Kidney (tissue), 14 donors: ENCODE data around the gene PGLYRP2. TPM values are rescaled to one million over a fixed set of nuclear protein-coding genes. Genes with fewer than 3 reads are reported as not detected.

ENCODE experiments used
- DNase-seq, 5 donors: peaks; one replicate each; pipeline ENCODE4 v3.0.0-alpha.2; 2013 to 2020
- FAIRE-seq: peaks from 2 replicates; lab custom pipeline; 2012; peaks lifted over from hg19 to GRCh38; lab: Jason Lieb, UNC
- H3K27ac ChIP-seq, 2 donors: one replicate each; pipeline ENCODE4 v1.7.0; 2013; ENCODE audit warnings: low read depth in 2 of 2, low read length in 2 of 2, inconsistent platforms in 1 of 2
- H3K27me3 ChIP-seq: one replicate; pipeline ENCODE4 v1.7.1; 2013; ENCODE audit warnings: low read length, inconsistent platforms; ENCODE audit not compliant: control insufficient read depth, insufficient read depth
- H3K36me3 ChIP-seq, 3 donors: one replicate each; pipeline versions ENCODE4 v1.7.0 to v1.7.1; 2013; ENCODE audit warnings: low read length in 3 of 3, control low read depth in 1 of 3, inconsistent platforms in 1 of 3; ENCODE audit not compliant: insufficient read depth in 3 of 3, control insufficient read depth in 2 of 3
- H3K4me1 ChIP-seq, 3 donors: one replicate each; pipeline versions ENCODE4 v1.7.0 to v1.7.1; 2013; ENCODE audit warnings: low read length in 3 of 3, inconsistent platforms in 1 of 3, low read depth in 1 of 3; ENCODE audit not compliant: control insufficient read depth in 2 of 3, insufficient read depth in 2 of 3
- H3K4me3 ChIP-seq, 3 donors: one replicate each; pipeline versions ENCODE4 v1.7.0 to v1.8.1; 2013; ENCODE audit warnings: low read length in 3 of 3, control low read depth in 1 of 3, inconsistent platforms in 1 of 3
- H3K9ac ChIP-seq, 3 donors: one replicate each; pipeline versions ENCODE4 v1.7.0 to v1.7.1; 2013; ENCODE audit warnings: low read length in 3 of 3, control low read depth in 1 of 3, inconsistent platforms in 1 of 3
- H3K9me3 ChIP-seq, 3 donors: one replicate each; pipeline versions ENCODE4 v1.7.0 to v1.7.1; 2013; ENCODE audit warnings: low read length in 3 of 3, control low read depth in 1 of 3, inconsistent platforms in 1 of 3; ENCODE audit not compliant: control insufficient read depth in 2 of 3, insufficient read depth in 1 of 3
- CTCF ChIP-seq: IDR thresholded peaks from 3 replicates; pipeline ENCODE4 v1.5.1; 2012; ENCODE audit warnings: mild to moderate bottlenecking, moderate library complexity, borderline replicate concordance; ENCODE audit not compliant: insufficient read depth; ENCODE audit errors: extremely low read depth
- intact Hi-C: fragments of 100-400 bp; cut with DNase I; formaldehyde crosslinking; loops from one replicate; pipeline ENCODE4 v1.11.1; 2022
- polyA plus RNA-seq: library from polyadenylated mRNA; stranded (reverse); fragments of 350-450 nt; fragmentation: Illumina TruSeq; extraction: RNeasy Lipid Tissue Mini Kit (QIAGEN cat#74804); gene quantifications from one replicate; pipeline ENCODE4 v1.2.3, GENCODE V29; 2014; ENCODE audit warnings: low read depth, low replicate concordance; ENCODE audit not compliant: insufficient read depth
- total RNA-seq: library from RNA; stranded (reverse); fragmentation: NEBNext Ultra II Directional; extraction: Animal tissue kit (Norgen Biotek cat#: 25700); gene quantifications from one replicate; pipeline ENCODE4 v1.2.1, GENCODE V29; 2021
- donor health status: control.
- donor health status: control.
- donor health status: control.
- donor health status: control.
- donor health status: control.
- donor health status: DM: yes; HTN: yes; CAD: no.
- donor health status: Normal renal cell carcinoma (clear cell type).

Gene PGLYRP2
- total and polyA plus RNA-seq, 2 donors from 2014 or later = not detected

GRCh38 chr19:15443325-15443724 lies 36.0 kb downstream of the PGLYRP2 start:
- Histone ChIP-seq H3K27me3 (no peaks in the 10 kb centered on the region), H3K27ac (no peak overlapping the region), H3K4me1 (no peaks in the 10 kb centered on the region), H3K9ac (no peak overlapping the region), H3K4me3 (no peak overlapping the region), H3K36me3 (no peaks in the 10 kb centered on the region), H3K9me3 (no peaks in the 10 kb centered on the region)
- DNase-seq (no peak), FAIRE-seq (no peak)
- TF ChIP-seq CTCF = no peak
- intact Hi-C loops = no loop called here

GRCh38 chr19:15442142-15442920 lies 37.0 kb downstream of the PGLYRP2 start:
- H3K9me3 ChIP-seq = no peaks in the 10 kb centered on the region
- no peaks in the 10 kb centered on the region for H3K36me3 ChIP-seq
- no peak for FAIRE-seq
- peak in 1 of 5 donors; percentile 48 for DNase-seq
- intact Hi-C loops = no loop called here
- no peak for TF ChIP-seq CTCF
- H3K9ac ChIP-seq = no peak overlapping the region
- no peak overlapping the region for H3K27ac ChIP-seq
- no peaks in the 10 kb centered on the region for H3K4me1 ChIP-seq
- no peak overlapping the region for H3K4me3 ChIP-seq
- H3K27me3 ChIP-seq = no peaks in the 10 kb centered on the region

- Histone ChIP-seq H3K4me1 (no peaks in the 10 kb centered on the region), H3K9ac (no peak overlapping the region), H3K36me3 (no peaks in the 10 kb centered on the region), H3K4me3 (no peak overlapping the region), H3K27ac (no peak overlapping the region), H3K27me3 (no peaks in the 10 kb centered on the region), H3K9me3 (no peaks in the 10 kb centered on the region)
- FAIRE-seq = no peak
- intact Hi-C loops = no loop called here
- no peak for TF ChIP-seq CTCF
- DNase-seq = no peak
These were observed 38.0 kb downstream of the PGLYRP2 start for GRCh38 chr19:15441317-15441716.
